Brain microvascular endothelial cell (primary cell): ENCODE data around the gene PCDHB4.
A peak's percentile ranks its signal among the peaks of the same experiment; 100 is the strongest.
"Not testable (repeated sequence)": the region's sequence is repeated elsewhere in the genome, so short reads cannot be mapped to it uniquely, and the experiment has no call there.

Source experiments
- DNase-seq: peaks from one replicate; pipeline ENCODE4 v3.0.0-alpha.2; 2020
- H3K27ac ChIP-seq: fragments of 250-450 bp; sonication (Bioruptor Pico); 2 replicates; pipeline ENCODE4 v1.5.1; 2020; ENCODE audit warnings: mild to moderate bottlenecking, moderate library complexity
- H3K27me3 ChIP-seq: fragments of 250-450 bp; sonication (Bioruptor Pico); replicated peaks from 2 replicates; pipeline ENCODE4 v1.5.1; 2020; ENCODE audit warnings: mild to moderate bottlenecking
- H3K36me3 ChIP-seq: fragments of 250-450 bp; sonication (Bioruptor Pico); replicated peaks from 2 replicates; pipeline ENCODE4 v1.5.1; 2020; ENCODE audit warnings: mild to moderate bottlenecking
- H3K4me3 ChIP-seq: 2 replicates; pipeline ENCODE4 v1.5.1; 2011; ENCODE audit warnings: low read depth, mild to moderate bottlenecking, control low read depth, low read length, moderate library complexity
- in situ Hi-C: cut with HindIII; loops from 2 replicates; pipeline ENCODE4 v1.10.0; 2017; ENCODE audit warnings: low sequenced_read_pairs, low pct_ligation_motif_present
- TF ChIP-seq, protein P1 (sequence below): IDR thresholded peaks from 2 replicates; pipeline ENCODE4 v1.5.1; 2011; ENCODE audit warnings: low read depth, mild to moderate bottlenecking, moderate library complexity, low read length, control low read depth, inconsistent platforms; ENCODE audit errors: missing control alignments

Gene PCDHB4

DNA sequence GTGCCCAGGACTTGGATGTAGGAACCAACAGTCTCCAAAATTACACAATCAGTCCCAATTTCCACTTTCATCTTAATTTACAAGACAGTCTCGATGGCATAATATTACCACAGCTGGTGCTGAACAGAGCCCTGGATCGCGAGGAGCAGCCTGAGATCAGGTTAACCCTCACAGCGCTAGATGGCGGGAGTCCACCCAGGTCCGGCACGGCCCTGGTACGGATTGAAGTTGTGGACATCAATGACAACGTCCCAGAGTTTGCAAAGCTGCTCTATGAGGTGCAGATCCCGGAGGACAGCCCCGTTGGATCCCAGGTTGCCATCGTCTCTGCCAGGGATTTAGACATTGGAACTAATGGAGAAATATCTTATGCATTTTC is 26.4 kb upstream of the PCDHB4 start:
- no peak for DNase-seq
- TF ChIP-seq, protein P1, sequence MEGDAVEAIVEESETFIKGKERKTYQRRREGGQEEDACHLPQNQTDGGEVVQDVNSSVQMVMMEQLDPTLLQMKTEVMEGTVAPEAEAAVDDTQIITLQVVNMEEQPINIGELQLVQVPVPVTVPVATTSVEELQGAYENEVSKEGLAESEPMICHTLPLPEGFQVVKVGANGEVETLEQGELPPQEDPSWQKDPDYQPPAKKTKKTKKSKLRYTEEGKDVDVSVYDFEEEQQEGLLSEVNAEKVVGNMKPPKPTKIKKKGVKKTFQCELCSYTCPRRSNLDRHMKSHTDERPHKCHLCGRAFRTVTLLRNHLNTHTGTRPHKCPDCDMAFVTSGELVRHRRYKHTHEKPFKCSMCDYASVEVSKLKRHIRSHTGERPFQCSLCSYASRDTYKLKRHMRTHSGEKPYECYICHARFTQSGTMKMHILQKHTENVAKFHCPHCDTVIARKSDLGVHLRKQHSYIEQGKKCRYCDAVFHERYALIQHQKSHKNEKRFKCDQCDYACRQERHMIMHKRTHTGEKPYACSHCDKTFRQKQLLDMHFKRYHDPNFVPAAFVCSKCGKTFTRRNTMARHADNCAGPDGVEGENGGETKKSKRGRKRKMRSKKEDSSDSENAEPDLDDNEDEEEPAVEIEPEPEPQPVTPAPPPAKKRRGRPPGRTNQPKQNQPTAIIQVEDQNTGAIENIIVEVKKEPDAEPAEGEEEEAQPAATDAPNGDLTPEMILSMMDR = no peak
- no peaks in the 10 kb centered on the region for H3K27me3 ChIP-seq
- no peak overlapping the region for H3K4me3 ChIP-seq
- no peak overlapping the region for H3K27ac ChIP-seq
- in situ Hi-C loops = no loop called here
- no peaks in the 10 kb centered on the region for H3K36me3 ChIP-seq

DNA sequence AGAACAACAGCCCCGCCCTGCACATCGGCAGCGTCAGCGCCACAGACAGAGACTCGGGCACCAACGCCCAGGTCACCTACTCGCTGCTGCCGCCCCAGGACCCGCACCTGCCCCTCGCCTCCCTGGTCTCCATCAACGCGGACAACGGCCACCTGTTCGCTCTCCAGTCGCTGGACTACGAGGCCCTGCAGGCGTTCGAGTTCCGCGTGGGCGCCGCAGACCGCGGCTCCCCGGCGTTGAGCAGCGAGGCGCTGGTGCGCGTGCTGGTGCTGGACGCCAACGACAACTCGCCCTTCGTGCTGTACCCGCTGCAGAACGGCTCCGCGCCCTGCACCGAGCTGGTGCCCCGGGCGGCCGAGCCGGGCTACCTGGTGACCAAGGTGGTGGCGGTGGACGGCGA is 25.4 kb upstream of the PCDHB4 start:
- H3K27me3 ChIP-seq, in situ Hi-C loops, DNase-seq, H3K36me3 ChIP-seq, H3K4me3 ChIP-seq, H3K27ac ChIP-seq: not testable (repeated sequence)

DNA sequence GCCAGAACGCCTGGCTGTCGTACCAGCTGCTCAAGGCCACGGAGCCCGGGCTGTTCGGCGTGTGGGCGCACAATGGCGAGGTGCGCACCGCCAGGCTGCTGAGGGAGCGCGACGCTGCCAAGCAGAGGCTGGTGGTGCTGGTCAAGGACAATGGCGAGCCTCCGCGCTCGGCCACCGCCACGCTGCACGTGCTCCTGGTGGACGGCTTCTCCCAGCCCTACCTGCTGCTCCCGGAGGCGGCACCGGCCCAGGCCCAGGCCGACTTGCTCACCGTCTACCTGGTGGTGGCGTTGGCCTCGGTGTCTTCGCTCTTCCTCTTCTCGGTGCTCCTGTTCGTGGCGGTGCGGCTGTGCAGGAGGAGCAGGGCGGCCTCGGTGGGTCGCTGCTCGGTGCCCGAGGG is 25.0 kb upstream of the PCDHB4 start:
- H3K4me3 ChIP-seq, H3K27me3 ChIP-seq, H3K36me3 ChIP-seq, H3K27ac ChIP-seq, in situ Hi-C loops, DNase-seq: not testable (repeated sequence)

DNA sequence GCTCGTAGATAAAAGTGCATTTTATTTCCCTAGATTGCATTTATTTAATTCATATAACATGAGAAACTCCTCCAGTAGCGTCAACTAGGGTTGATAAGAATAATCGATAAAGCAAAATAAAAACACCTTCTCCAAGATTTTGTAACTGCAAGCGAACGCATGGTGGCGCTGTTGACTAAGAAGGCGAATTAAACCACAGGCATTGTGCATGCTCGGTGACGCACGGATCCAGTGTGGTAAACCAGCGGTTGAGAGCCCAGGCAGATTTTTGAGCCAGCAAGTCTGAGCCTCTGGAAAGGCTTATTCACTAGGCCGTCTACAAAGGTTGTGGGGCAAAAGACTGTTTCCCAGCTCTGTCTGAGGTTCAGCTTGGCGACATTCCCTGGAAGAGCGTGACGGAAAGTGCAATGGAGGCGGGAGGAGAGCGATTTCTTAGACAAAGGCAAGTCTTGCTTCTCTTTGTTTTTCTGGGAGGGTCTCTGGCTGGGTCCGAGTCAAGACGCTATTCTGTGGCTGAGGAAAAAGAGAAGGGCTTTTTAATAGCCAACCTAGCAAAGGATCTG is 21.3 kb upstream of the PCDHB4 start, which contains the start of gene PCDHB3:
PCDHB3 (plus strand) TSS at position 231 of the 563 bp plus-strand sequence; CDS start at position 408, 177 bp downstream.
- TF ChIP-seq, protein P1 = peak; percentile 36
- Histone ChIP-seq H3K4me3 (no peak within 1 kb of the TSS), H3K36me3 (no peaks in the 10 kb centered on the region), H3K27ac (no peak within 1 kb of the TSS), H3K27me3 (no peaks in the 10 kb centered on the region)
- no peak for DNase-seq
- in situ Hi-C loops = no loop called here

DNA sequence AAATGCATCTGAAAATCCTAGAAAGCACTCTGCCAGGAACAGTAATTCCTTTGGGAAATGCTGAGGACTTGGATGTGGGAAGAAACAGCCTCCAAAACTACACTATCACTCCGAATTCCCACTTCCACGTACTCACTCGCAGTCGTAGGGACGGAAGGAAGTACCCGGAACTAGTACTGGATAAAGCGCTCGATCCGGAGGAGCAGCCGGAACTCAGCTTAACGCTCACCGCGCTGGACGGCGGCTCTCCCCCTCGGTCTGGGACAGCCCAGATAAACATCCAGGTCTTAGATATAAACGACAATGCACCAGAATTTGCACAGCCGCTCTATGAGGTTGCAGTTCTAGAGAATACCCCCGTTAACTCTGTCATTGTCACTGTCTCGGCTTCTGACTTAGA is 20.6 kb upstream of the PCDHB4 start:
- H3K27ac ChIP-seq = no peak overlapping the region
- in situ Hi-C loops = no loop called here

DNA sequence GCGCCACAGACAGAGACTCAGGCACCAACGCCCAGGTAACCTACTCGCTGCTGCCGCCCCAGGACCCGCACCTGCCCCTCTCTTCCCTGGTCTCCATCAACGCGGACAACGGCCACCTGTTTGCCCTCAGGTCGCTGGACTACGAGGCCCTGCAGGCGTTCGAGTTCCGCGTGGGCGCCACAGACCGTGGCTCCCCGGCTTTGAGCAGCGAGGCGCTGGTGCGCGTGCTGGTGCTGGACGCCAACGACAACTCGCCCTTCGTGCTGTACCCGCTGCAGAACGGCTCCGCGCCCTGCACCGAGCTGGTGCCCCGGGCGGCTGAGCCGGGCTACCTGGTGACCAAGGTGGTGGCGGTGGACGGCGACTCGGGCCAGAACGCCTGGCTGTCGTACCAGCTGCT is 19.5 kb upstream of the PCDHB4 start:
- H3K27me3 ChIP-seq, DNase-seq, in situ Hi-C loops, H3K27ac ChIP-seq, H3K4me3 ChIP-seq, H3K36me3 ChIP-seq: not testable (repeated sequence)

More for the DNA sequence above, 20.6 kb upstream of the PCDHB4 start:
- DNase-seq = no peak
- Histone ChIP-seq H3K36me3 (no peaks in the 10 kb centered on the region), H3K4me3 (no peak overlapping the region), H3K27me3 (no peaks in the 10 kb centered on the region)
- TF ChIP-seq, protein P1 = no peak

DNA sequence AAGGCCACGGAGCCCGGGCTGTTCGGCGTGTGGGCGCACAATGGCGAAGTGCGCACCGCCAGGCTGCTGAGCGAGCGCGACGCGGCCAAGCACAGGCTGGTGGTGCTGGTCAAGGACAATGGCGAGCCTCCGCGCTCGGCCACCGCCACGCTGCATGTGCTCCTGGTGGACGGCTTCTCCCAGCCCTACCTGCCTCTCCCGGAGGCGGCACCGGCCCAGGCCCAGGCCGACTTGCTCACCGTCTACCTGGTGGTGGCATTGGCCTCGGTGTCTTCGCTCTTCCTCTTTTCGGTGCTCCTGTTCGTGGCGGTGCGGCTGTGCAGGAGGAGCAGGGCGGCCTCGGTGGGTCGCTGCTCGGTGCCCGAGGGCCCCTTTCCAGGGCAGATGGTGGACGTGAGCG is 19.1 kb upstream of the PCDHB4 start:
- in situ Hi-C loops, H3K4me3 ChIP-seq, H3K36me3 ChIP-seq, H3K27me3 ChIP-seq, H3K27ac ChIP-seq, DNase-seq: not testable (repeated sequence)

DNA sequence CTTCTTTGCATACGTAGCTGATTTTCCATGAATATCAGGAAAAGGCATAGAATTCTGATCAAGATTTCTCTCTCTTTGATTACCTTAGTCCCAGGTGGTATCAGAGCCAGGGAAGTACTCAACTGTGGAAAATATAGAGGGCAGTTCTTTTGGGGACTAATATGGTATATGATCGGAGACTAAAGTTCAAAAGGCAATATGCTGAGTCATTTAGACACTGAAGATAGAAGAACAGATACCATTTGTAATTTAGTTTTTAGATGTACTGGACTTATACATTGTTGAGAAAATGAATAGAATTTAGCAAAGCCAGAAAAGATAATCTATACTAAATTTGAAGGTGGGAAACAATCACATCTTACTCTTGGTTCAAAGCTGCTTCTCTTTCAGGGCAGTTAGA is 16.3 kb upstream of the PCDHB4 start:
- in situ Hi-C loops = no loop called here
- H3K4me3 ChIP-seq = no peak overlapping the region
- DNase-seq = no peak
- no peaks in the 10 kb centered on the region for H3K27me3 ChIP-seq
- TF ChIP-seq, protein P1 = no peak
- H3K27ac ChIP-seq = no peak overlapping the region
- no peaks in the 10 kb centered on the region for H3K36me3 ChIP-seq
